Measurements from ENCODE around the gene AGBL1.

Gene AGBL1

GRCh38 chr15:86834115-86834863, 754.6 kb downstream of the AGBL1 start:
- TF ChIP-seq, protein P1, sequence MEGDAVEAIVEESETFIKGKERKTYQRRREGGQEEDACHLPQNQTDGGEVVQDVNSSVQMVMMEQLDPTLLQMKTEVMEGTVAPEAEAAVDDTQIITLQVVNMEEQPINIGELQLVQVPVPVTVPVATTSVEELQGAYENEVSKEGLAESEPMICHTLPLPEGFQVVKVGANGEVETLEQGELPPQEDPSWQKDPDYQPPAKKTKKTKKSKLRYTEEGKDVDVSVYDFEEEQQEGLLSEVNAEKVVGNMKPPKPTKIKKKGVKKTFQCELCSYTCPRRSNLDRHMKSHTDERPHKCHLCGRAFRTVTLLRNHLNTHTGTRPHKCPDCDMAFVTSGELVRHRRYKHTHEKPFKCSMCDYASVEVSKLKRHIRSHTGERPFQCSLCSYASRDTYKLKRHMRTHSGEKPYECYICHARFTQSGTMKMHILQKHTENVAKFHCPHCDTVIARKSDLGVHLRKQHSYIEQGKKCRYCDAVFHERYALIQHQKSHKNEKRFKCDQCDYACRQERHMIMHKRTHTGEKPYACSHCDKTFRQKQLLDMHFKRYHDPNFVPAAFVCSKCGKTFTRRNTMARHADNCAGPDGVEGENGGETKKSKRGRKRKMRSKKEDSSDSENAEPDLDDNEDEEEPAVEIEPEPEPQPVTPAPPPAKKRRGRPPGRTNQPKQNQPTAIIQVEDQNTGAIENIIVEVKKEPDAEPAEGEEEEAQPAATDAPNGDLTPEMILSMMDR (conservative IDR thresholded peaks at IDR 0.05; ENCODE audit: low read depth, low read length): no peak
- no peak for DNase-seq (ENCODE audit: low read depth)
- no peak overlapping the region for H3K4me3 ChIP-seq (ENCODE audit: low read depth, low read length)

DNA sequence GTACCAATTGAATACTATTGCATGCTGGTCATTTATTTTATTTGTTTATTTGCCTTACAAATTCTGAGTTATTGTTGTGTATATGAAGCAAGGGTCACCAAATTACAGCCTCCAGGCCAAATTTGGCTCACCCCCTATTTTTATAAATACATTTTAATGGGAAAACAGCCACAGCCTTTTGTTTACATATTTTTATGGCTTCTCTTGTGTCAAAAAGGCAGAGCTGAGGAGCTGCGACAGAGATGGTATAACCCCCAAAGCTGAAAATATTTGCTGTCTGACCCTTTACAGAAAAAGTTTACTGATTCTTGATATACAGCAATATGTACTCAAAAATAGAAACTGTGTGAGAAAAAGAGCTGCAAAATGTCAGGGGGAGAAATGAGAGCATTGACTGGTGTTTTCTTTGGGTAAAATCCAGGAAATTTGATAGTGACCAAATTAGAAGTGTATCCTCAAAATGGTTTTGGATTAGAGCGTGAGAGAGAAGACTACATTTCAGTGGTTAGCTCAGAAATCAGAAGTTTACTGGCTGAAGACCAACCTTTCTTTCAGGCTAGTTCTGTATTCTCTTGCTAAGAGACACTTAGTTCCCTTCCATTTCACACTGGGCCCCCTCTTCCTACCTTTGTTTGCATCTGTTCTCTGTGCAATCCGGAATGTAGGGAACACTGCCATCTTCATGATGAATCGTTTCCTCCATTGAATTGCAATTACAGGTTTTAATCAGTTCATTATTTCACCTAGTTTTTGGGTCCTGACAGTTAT, 757.8 kb downstream of the AGBL1 start:
- peak; percentile 31 for DNase-seq (ENCODE audit: low read depth)
- H3K4me3 ChIP-seq (ENCODE audit: low read depth, low read length): no peak overlapping the region
- TF ChIP-seq, protein P1 (conservative IDR thresholded peaks at IDR 0.05; ENCODE audit: low read depth, low read length): no peak

DNA sequence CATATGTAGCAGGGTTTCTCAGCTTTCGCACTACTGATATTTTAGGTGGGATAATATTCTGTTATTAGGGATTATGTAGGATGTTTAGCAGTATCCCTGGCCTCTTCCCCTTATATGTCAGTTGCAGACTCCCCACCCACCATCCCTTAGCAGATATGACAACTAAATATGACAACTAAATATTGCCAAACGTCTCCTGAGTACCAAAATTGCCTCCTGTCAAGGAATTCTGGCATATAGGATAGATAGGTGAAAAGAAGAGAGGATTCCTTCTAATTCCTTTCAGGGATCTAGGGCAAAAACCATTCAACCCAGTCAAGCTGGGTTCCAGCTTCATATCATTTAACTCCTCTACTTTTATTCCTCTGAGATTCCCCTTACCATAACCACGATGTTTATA, 759.8 kb downstream of the AGBL1 start:
- DNase-seq (ENCODE audit: low read depth): no peak
- TF ChIP-seq, protein P1 (conservative IDR thresholded peaks at IDR 0.05; ENCODE audit: low read depth, low read length): no peak

DNA sequence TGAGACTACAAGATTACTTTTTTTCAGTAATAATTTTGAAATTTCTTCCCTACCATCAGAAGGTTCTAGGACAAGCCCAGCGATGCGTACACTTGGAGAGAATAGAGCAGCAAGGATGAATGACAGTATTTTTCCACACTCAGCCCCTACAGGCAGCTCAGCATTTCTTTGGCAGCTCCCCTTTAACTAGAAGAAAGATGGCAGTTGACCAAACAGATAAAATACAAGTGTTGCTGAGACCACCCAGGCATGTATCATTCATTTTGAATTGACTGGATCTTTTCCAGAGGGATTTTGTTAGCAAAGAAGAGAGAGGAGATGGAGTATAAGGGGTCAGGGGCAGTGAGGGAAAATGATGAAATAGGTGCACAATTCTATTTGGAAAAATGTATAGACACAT, 761.3 kb downstream of the AGBL1 start:
- no peak for DNase-seq (ENCODE audit: low read depth)
- no peak overlapping the region for H3K4me3 ChIP-seq (ENCODE audit: low read depth, low read length)
- TF ChIP-seq, protein P1 (conservative IDR thresholded peaks at IDR 0.05; ENCODE audit: low read depth, low read length): no peak

More for the DNA sequence above, 759.8 kb downstream of the AGBL1 start:
- no peak overlapping the region for H3K4me3 ChIP-seq (ENCODE audit: low read depth, low read length)

DNA sequence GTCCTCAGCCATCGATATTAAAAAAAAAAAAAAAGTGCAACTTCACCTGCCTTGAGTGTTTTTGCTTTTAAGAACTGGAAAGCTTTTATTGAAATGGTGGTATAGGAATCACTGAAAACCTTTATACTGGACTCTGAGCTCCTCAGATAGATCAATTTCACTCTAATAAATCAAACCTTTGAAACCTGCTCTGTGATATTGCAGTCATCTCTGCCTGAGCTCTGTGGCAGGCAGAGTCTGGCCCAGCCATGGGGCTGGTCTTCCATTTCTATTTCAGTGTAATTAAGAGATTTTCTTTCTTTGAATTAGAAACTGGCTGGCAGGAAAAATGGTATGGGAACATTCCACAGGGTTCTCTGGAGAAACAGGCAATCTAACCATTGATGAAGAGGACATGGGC, 762.5 kb downstream of the AGBL1 start:
- no peak for DNase-seq (ENCODE audit: low read depth)
- H3K4me3 ChIP-seq (ENCODE audit: low read depth, low read length): no peak overlapping the region
- TF ChIP-seq, protein P1 (conservative IDR thresholded peaks at IDR 0.05; ENCODE audit: low read depth, low read length): no peak

DNA sequence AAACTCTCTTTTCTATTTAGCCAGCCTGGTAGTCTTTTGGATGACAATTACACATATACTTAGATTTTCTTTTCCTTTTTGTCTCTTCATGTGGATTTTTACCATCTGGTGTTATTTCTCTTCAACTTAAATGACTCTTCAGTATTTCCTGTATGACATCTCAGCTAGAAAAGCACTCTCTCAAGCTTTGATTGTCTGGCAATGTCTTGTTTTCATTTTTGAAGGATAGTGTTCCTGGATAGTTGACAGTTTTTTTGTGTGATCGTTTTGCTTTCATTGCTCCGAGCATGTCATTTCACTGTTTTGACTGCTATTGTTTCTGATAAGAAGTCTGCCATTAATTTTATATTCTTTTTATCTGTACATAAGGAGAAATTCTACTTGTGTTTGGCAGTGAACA, 766.4 kb downstream of the AGBL1 start:
- no peak overlapping the region for H3K4me3 ChIP-seq (ENCODE audit: low read depth, low read length)
- no peak for DNase-seq (ENCODE audit: low read depth)
- TF ChIP-seq, protein P1 (conservative IDR thresholded peaks at IDR 0.05; ENCODE audit: low read depth, low read length): no peak

Measured in choroid plexus epithelial cell (primary cell).